ENCODE results near the gene MS4A4A. TPM values are rescaled to one million over a fixed set of nuclear protein-coding genes. Genes with fewer than 3 reads are reported as not detected.

The MS4A4A gene
- total and polyA plus RNA-seq, 3 donors from 2014 or later = 2.0 to 11.4 (median 11.0) TPM

GRCh38 chr11:60261014-60261413 lies 19.5 kb upstream of the MS4A4A start:
- no peak overlapping the region for H3K4me3 ChIP-seq
- intact Hi-C loops (cut with DNase I; ENCODE audit: low total_unique reads) = no loop called here
- 83 to 84% methylated on average over 4 of the region's 4 CpGs for WGBS, 2 donors

DNA sequence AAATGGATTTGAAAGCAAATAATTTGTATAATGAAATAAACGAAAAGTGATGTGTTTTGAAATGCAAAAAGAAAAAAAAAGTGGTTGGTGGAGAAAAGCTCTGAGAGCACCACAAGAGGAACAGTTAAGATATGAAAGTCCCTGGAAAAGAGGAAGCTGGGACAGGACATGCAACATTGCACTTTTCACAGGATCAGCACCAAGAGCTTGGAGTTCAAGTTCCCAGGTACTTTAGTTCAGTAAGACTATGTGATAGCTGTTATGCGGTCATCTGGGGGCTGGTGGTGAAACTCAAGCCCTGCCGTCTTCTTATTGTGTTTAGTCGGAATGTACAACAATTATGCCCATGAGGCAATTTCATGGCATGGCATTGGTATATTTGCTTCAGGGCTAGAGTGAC lies 17.1 kb upstream of the MS4A4A start:
- no peaks in the 10 kb centered on the region for H3K27me3 ChIP-seq
- H3K9me3 ChIP-seq = no peaks in the 10 kb centered on the region
- intact Hi-C loops (cut with DNase I; ENCODE audit: low total_unique reads) = no loop called here
- 85 to 91% methylated on average over 4 of the region's 4 CpGs for WGBS, 2 donors
- DNase-seq = no peak
- no peaks in the 10 kb centered on the region for H3K4me1 ChIP-seq
- TF ChIP-seq POLR2A (IDR thresholded peaks at IDR 0.05) = no peak
- TF ChIP-seq, protein P1, sequence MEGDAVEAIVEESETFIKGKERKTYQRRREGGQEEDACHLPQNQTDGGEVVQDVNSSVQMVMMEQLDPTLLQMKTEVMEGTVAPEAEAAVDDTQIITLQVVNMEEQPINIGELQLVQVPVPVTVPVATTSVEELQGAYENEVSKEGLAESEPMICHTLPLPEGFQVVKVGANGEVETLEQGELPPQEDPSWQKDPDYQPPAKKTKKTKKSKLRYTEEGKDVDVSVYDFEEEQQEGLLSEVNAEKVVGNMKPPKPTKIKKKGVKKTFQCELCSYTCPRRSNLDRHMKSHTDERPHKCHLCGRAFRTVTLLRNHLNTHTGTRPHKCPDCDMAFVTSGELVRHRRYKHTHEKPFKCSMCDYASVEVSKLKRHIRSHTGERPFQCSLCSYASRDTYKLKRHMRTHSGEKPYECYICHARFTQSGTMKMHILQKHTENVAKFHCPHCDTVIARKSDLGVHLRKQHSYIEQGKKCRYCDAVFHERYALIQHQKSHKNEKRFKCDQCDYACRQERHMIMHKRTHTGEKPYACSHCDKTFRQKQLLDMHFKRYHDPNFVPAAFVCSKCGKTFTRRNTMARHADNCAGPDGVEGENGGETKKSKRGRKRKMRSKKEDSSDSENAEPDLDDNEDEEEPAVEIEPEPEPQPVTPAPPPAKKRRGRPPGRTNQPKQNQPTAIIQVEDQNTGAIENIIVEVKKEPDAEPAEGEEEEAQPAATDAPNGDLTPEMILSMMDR (IDR thresholded peaks at IDR 0.05) = no peak
- no peak overlapping the region for H3K27ac ChIP-seq
- H3K36me3 ChIP-seq (ENCODE audit: low read depth, missing control alignments) = no peaks in the 10 kb centered on the region
- H3K4me3 ChIP-seq = no peak overlapping the region

More at GRCh38 chr11:60261014-60261413, 19.5 kb upstream of the MS4A4A start:
- Histone ChIP-seq H3K27me3 (no peaks in the 10 kb centered on the region), H3K27ac (no peak overlapping the region), H3K4me1 (no peaks in the 10 kb centered on the region), H3K9me3 (no peaks in the 10 kb centered on the region), H3K36me3 (ENCODE audit: low read depth, missing control alignments) (no peaks in the 10 kb centered on the region)
- TF ChIP-seq, protein P1 (IDR thresholded peaks at IDR 0.05) = no peak
- TF ChIP-seq POLR2A (IDR thresholded peaks at IDR 0.05) = no peak
- DNase-seq = no peak

GRCh38 chr11:60264644-60265043 lies 15.8 kb upstream of the MS4A4A start:
- intact Hi-C loops (cut with DNase I; ENCODE audit: low total_unique reads) = no loop called here
- WGBS, 2 donors = 78 to 79% methylated on average over 5 of the region's 5 CpGs

GRCh38 chr11:60265373-60266214 lies 14.9 kb upstream of the MS4A4A start:
- no peak overlapping the region for H3K27ac ChIP-seq
- no peaks in the 10 kb centered on the region for H3K9me3 ChIP-seq
- no peaks in the 10 kb centered on the region for H3K4me1 ChIP-seq
- H3K27me3 ChIP-seq = no peaks in the 10 kb centered on the region
- TF ChIP-seq, protein P1 (IDR thresholded peaks at IDR 0.05) = peak; percentile 72 to 79 (median 78)
- no peak for TF ChIP-seq POLR2A (IDR thresholded peaks at IDR 0.05)
- H3K36me3 ChIP-seq (ENCODE audit: low read depth, missing control alignments) = no peaks in the 10 kb centered on the region
- DNase-seq = peak; percentile 31
- no peak overlapping the region for H3K4me3 ChIP-seq
- WGBS, 2 donors = 28 to 33% methylated on average over 4 of the region's 4 CpGs
- intact Hi-C loops (cut with DNase I; ENCODE audit: low total_unique reads) = no loop called here

More at GRCh38 chr11:60264644-60265043, 15.8 kb upstream of the MS4A4A start:
- Histone ChIP-seq H3K27ac (no peak overlapping the region), H3K4me3 (no peak overlapping the region), H3K27me3 (no peaks in the 10 kb centered on the region), H3K4me1 (no peaks in the 10 kb centered on the region), H3K9me3 (no peaks in the 10 kb centered on the region), H3K36me3 (ENCODE audit: low read depth, missing control alignments) (no peaks in the 10 kb centered on the region)
- TF ChIP-seq, protein P1 (IDR thresholded peaks at IDR 0.05) = no peak
- TF ChIP-seq POLR2A (IDR thresholded peaks at IDR 0.05) = no peak
- DNase-seq = no peak

DNA sequence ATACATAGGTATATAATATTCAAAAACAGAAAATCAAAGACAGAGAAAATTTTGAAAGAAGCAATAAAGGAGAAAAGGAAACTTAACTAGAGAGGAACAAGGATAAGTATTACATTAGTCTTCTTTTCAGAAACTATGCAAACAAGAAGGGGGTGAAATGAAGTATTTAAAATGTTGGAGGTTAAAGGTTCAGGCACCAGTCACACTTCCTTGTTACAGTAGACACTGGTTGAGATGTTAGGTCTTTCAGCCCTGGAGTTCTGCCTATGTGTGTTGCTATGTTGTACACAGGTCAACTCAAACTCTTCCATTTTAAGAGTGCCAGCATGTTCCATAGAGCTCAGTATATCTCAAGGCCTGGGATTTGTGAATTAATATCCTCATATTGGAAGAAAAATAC lies 6.0 kb upstream of the MS4A4A start:
- Histone ChIP-seq H3K36me3 (ENCODE audit: low read depth, missing control alignments) (no peaks in the 10 kb centered on the region), H3K27ac (no peak overlapping the region), H3K27me3 (no peaks in the 10 kb centered on the region), H3K4me3 (no peak overlapping the region), H3K9me3 (no peaks in the 10 kb centered on the region), H3K4me1 (no peaks in the 10 kb centered on the region)
- intact Hi-C loops (cut with DNase I; ENCODE audit: low total_unique reads) = no loop called here
- DNase-seq = no peak
- TF ChIP-seq, protein P1 (IDR thresholded peaks at IDR 0.05) = no peak
- TF ChIP-seq POLR2A (IDR thresholded peaks at IDR 0.05) = no peak

Measured in testis (tissue), 3 donors.